T-helper 2 cell (primary cell): ENCODE measurements around the gene SAFB2.
"Not testable (repeated sequence)": the region's sequence is repeated elsewhere in the genome, so short reads cannot be mapped to it uniquely, and the experiment has no call there.

Experiments used
- DNase-seq, 5 experiments: peaks; one replicate each; pipeline versions ENCODE4 v3.0.0 to v3.0.0-alpha.2; 2012 to 2022

The SAFB2 gene

DNA sequence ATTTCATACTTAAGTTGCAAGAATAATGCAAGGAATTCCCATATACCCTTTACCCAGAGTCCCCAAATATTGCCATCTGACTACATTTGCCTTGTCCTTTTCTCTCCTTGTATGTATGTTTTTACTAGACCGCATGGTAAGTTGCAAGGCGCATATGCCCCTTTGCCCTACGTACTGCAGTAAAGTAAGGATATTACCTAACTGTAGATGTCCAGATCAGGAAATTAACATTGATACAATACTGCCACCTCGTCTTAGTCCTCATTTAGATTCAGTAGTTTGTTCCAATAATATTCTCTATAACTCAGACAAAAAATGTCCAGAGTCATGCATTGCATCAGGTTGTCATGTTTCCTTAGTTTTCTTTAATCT is 9.7 kb upstream of the SAFB2 start:
- DNase-seq, result no peak

DNA sequence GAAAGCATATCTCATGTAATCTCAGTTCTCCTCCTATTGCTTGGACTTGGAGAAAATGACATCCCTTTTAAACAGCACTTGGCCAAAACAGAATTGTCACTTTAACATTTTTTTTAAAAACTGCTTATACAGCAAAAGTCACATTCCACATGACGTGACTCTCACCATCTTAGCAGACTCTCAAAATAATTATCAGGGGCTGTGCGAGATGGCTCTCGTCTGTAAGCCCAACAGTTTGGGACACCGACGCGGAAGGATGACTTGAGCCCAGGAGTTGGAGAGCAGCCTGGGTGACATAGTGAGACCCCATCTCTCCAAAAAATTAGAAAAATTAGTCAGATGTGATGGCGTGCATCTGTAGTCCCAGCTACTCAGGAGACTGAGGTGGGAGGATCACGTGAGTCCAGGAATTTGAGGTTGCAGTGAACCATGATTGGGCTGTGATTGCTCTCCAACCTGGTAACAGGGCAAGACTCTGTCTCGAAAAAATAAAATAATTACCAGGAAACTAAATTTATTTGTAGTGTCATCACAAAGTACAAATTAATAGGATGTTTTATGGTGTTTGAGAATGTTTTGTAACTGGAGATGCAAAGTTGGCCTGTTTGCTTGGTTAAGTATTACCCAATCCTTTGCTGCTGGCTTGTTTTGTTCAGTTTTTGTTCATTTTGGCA is 9.1 kb upstream of the SAFB2 start:
- DNase-seq, result no peak

DNA sequence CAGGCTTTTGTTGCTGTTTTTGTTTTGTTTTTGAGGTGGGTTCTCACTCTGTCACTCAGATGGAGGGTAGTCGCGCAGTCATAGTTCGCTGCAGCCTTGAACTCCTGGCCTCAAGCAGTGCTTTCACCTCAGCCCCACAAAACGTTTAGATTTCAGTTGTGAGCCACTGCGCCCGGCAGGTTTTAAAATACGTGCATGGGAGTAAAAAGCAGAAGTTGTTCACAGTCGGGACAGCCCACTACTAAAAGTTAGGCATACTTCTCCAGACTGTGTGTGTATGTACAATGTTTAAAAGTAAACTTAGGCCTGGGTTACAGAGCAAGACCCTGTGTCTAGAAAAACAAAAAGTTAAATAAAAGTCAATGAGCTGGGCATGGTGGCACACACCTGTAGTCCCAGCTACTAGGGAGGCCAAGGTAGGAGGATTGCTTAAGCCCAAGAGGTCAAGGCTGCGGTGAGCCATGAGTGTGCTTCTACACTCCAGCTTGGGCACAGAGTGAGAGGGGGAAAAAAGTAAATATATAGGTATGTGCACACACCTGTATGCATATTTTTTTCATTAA is 6.4 kb upstream of the SAFB2 start:
- no peak for DNase-seq

DNA sequence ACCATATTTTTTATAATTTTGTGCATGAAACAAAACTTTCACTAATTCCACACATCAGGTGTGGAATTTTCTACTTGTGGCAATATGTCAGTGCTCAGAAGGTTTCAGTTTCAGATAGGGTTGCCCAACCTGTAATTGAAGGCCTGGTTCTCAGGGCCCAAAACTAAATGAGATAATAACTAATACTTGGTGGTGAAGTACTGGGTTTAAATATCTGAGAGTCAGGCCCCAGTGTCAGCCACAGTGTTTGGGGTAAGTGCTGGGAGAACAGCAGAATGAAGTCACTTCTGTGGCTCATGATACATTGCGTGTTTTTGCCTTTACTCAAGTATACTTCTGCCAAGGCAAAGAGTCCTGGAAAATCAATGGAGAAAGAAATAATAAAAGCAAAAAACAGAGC is 5.9 kb upstream of the SAFB2 start:
- DNase-seq, result no peak

DNA sequence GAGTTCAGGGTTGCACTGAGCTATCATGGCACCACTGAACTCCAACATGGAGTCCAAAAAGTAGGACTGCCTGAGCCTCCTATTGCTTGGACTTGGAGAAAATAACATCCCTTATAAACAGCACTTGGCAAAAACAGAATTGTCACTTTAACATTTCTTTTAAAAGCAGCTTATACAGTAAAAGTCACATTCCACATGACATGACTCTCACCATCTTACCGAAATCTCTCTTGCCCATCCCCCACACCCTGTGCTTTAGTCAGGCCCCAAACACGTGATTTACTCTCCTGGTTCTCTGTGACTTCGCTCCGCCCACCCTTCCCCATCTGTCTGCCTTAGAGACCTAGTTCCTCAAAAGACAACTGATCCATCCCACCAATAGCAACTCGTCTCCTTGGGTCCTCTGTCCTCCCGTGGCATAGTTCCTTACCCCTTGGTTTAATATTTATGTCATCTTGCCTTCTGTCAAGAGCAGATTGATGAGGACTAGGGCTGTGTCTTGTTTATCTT is 4.9 kb upstream of the SAFB2 start:
- peak in 1 of 5 experiments; percentile 38 for DNase-seq

DNA sequence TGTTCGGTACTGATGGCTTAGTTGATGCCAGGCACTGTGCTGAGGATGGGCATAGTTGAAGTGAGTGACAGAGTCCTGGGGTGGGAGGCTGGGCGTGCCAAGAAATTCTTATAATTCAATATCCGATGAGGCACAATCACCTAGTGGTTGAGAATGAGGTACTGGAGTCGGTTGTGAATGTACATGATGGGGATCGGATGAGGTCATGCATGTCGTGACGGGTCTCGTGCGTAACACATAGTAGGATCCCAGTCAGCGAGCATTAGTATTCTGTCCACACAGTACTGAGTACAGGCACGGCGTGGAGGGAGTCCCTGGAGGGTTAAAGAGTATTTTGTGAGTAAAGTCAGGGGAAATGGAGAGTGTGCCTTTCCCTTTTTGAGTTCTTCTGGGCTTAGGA is 3.1 kb upstream of the SAFB2 start:
- no peak for DNase-seq

DNA sequence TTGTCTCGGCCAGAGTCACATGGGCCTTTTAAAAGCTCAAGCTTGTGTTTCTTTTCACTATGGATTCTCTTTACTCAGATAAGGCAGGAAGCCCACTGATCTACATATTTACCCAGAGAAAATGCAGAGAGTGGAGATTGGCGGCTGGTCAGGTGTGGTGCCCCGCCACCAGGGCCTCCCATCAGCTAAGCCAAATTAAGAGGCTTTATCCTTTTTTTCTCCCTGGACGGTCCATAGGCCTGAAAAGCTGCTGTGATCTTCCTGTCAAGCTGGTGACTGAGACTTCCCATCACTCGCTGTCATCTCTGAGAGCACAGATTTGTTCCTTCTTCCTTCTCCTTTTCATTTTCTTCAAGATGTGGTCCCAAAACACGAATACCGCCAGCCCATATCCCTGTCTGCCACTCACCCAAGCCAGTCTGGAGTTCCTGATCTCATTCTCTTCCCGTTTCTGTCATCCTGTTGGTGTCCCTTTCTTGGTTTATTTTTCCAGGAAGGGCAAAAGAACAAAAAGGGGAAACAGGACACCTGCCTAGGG is 2.2 kb upstream of the SAFB2 start:
- DNase-seq, result no peak

DNA sequence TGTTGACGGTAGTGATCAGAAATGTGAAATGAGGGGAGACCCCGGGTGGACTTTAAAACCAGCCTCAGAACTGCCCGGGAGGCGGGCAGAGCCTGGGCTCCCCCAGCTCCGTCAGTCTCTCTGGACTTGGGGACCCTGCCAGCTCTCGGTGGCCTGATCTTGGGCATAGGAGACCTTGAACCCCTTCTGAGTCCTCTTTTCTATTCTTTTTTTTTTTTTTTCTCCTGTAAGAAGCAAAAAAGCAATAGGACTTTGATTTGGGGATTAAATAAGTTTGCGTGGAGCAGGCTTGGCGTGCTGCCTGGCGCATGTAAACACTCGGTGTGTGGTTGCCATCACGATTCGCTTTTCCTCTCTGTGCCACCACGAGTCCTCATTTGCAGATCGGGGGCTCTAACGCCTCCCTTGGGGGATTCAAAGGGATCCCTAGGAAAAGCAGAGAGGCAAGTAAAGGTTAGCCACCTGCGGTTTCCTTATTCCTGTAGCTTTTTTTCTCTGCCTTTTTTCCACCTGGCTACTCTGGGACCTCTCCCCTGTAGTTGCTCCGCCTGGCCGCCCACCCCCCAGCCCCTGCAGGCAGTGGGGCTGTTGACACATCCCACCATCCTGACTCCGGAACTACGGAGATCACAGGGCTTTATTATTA is 1.6 kb upstream of the SAFB2 start:
- DNase-seq, result peak in 1 of 5 experiments; percentile 33

DNA sequence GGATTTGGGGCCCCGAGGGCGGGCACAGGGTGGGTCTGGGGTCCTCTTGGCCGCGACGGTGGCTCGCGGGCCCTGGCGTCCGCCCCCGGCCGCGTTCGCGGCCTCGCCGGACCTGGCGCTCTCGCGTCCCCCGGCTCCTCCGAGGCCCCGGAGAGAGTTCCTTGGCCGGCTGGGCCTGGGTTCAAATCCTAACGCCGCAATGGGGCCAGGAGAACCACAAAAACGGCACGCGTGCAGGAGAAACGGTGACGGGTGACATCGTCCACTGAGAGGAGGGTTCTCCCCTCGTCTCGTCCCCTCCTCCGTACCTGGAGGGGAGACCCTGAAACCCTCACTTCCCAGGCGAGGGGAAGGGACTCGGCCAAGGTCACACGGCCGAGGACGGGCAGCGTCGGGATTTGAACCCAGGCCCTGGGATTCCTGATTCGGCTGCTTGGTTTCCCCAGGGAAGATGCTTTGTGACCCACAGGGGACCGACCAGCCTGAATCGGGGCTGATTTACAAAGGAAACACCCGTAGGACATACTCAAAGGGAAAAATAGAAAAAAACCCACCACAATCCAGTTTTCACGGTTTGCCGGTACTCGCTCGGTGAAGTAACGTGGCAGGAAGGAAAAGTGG is 931 bp upstream of the SAFB2 start:
- DNase-seq, result peak in 2 of 5 experiments; percentile 7 to 10

DNA sequence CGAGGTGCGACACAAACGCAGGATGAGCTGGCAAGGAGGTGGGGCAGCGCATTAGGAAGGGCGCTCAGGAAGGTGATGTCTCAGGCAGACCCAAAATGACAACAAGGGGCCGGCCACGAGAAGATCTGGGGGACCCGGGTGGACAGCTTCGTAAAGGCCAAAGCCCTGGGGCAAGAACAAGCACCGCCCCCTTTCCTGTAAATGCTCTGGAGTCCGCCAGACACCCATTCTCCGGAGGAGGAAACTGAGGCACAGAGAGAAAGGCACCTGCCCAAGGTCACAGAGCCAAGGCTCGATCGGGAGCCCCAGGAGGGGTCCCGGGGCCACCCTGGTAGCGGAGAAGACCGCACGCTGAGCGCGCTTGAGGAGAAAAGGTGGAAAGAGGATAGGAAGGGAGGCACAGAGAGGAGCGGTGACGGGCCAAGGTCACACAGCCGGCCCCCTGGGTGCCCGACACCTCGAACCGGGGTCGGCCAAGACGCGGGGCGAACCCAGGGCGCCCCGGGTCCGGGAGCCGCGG is 571 bp downstream of the SAFB2 start:
- DNase-seq, result peak in 3 of 5 experiments; percentile 3 to 37 (median 14)

DNA sequence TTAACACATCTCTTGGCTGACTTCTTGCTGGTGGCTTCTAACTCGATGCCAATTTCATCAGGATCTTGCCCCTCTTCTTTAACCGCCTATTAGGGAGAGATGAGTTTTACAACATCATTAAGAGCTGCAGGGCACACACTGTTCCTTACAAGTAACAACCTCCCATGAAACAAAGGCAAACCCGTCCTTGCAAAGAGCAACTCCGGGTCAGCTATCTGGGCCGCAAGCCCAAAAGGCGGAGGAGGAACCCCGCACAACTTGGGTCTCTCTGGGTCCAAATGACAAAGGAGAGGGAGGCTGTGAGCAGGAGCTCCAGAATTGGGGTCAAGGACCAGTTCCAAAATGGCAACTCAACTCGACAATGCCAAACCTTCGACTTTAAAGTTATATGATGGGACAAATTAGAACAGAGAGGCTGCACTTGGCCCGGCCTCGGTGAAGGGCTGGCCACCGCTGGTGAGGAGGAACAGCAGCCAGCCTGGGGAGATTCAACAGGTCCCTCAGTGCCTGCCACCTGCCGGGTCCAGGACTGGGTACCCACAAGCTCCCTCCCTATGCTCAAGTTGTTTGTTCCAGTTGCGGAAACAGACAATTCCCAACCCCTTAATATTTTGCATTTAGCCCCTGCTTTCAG is 1.1 kb downstream of the SAFB2 start:
- DNase-seq, result no peak

DNA sequence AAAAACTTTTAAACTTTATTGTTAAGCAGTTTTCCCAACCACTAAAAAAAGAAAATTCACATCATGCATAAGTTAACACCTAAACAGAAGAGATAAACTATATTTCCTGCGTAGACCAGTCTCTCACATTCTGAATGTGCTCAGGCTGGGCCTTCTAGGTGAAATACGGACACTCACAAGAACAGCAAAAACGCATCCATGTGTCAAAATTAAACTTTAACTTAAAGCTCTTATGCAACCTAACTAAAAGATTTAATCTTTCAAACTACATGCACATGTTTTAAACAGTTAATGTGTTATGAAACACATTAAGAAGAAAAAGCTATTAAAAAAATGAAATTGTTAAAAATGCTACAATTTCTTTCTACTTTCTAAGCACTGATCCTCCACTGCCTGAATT is 2.6 kb downstream of the SAFB2 start:
- DNase-seq, result no peak

DNA sequence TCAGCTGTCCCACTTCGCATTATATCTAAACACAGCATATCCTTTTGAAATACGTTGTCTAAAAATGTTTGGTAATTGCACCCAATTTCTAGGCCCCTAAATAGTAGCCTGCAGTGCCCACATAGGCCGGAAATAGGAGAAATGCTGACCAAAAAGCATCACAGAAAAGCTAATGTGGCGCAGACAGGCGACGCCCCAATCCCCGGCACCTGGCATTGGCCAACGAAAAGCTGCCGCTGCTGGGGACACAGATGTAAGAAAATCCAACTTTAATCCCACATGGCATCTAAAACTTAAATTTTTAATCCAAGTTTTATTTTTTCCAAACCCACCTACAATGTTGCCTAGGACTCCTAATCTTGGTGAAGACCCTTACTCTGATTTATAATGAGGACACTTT is 4.0 kb downstream of the SAFB2 start:
- no peak for DNase-seq

DNA sequence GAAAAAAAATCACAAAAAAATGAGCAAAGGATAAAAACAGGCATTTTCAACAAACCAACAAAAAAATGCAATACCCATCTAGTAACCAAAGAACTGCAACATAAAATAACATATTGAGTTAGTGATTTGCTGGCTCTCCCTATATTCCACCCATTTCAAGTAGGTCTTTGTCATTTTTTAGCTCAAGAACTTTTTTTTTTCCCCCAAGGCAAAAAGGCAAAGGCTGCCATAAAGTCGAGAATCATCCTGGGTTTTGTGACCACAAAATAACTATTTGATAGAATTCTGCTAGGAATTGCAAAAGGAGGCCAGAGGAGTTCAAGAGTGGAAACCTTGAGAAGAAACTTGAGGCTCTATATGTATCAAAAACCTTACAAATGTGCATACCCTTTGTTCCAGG is 5.5 kb downstream of the SAFB2 start:
- DNase-seq, result no peak

DNA sequence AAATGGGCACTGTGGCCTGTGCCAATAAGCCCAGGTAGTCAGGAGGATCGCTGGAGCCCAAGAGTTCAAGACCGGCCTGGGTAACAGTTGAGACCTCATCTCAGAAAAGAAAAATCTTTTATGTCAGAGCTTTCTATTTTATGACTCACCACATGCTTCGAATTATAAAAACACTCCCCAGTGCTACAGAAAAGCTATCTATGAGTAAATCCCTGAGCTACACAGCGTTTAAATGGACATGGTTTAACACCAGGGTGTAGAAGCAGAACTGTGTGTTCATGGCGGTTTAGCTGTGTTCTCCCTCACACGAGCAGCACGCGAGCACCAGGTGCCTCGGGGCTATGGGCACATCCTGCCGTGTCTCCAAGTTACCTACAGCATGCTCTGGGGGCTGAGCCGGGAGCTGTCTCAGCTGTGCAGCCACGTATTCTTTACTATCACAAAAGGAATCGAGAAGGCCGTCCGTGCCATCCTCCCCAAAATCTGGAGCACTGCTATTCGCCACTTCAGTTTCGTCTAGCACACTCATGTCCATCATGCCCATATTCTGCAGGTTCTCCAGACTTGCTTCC is 6.7 kb downstream of the SAFB2 start:
- DNase-seq, result no peak

DNA sequence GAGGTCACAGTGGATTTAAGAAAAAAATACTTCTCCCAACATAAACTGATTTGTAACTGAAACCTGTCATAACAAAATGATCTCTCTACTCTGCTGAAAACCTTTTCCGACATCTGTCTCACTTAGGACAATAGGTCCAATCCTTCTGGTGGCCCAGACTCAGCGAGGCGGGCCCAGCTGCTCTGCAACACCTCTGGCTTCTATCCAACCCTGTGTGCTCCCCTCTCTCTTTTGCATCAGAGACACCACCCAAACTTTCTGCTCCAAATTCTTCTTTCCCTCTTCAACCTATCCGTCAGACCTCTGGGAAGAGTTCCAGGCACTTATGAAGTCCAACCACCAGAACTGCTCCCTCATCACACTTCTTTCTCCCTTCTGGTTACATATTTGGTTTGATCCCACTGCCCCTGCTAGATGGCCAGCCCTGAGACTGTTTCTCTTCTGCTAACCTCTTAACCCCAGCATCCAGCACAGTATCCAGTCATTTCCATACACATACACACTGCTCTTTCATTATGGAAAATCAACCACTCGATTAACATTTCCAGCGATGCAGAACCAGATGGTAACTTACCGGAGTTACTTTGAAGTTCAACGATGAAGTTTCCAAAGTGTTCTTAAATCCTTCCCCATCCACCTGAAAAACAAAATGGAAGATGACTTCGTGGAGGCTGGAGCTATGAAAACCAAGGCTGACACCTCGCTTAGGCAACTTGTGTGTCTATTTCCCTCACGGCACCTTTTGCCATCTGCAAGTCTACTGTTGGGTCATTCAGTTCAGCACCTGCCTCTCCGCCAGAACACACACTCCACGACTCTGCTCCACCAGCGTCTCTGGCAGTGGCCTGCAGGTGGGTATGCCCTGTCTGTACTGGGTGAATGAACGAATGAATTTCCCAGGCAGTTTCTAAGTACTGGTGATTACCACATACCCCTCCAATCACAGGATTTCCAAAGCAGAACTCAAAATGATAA is 9.4 kb downstream of the SAFB2 start:
- no peak for DNase-seq

DNA sequence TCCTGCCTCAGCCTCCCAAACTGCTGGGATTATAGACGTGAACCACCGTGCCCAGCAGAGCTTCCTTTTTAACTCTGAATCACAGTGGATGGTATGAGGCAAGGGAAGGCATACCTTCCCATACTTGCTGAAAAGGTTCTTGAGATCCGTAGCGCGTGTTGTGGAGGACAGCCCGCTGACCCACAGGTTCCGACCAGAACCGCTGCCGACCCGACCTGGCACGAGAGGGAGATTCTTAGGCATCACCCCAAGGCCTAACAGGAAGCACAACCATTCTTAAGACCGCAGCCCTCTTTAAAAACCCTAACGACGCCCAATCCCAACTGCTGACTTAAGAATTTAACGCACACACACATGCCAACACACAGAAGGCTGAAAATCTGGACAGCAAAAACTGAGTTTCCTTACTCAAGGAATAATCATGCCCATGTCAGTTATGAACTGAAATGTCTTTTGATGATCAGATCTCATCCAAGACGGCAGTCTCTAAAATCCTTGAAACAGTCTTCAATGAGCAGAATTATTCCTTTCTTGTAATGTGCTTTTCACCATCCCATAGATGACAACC is 12.6 kb downstream of the SAFB2 start:
- DNase-seq, result no peak

DNA sequence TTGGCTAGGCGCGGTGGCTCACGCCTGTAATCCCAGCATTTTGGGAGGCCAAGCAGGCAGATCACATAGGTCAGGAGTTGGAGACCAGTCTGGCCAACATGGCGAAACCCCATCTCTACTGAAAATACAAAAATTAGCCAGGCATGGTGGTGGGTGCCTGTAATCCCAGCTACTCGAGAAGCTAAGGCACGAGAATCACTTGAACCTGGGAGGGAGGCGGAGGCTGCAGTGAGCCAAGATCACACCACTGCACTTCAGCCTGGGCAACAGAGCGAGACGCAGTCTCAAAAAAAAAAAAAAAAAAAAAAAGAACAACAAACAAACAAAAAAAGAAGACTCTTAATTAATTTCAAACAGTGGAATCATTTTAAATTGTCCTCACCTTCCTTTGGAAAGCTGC is 13.8 kb downstream of the SAFB2 start:
- not testable (repeated sequence) for DNase-seq

DNA sequence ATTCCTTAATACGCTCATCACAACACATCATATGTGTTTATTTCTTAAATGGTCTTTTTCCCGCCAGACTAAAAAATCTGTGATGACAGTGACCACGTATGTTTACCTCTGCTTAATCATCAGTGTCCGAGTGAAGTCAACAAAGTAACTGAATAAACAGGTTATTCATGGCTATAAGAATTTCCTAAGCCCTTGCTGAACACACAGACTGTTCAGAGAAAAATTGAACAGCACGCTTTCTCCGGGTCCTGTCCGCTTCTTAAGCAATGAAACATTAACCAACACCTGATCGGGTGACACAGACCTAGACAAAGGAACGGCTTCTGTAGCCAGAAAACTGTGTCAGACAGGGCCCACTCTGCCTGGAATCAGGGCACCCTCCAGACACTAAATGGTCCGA is 14.3 kb downstream of the SAFB2 start:
- no peak for DNase-seq
